ENCODE results near the gene ZNF175.
A peak's percentile ranks its signal among the peaks of the same experiment; 100 is the strongest.

The ZNF175 gene

DNA sequence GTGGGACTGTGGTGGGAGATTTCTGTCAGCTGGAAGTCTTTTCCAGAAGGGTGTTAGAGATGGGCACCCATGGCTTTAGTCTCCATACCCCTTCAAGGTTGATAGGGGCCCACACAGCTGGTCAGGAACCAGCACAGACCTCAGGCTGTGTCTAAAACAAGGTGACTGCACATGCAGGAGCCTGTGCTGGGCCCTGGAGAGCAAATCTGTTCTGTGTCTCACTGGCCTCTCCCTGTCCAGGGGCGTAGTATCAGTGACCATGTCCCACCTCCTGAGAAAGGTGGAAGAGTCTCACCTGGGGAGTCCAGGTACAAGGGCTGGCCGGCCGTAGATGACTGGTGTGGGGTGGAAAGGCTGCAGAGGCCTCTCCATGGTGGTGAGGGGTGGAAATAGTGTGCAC is 19.4 kb downstream of the ZNF175 start:
- no peak for DNase-seq (ENCODE audit: low read depth)
- H3K4me3 ChIP-seq (ENCODE audit: low read length): no peak overlapping the region
- TF ChIP-seq, protein P1, sequence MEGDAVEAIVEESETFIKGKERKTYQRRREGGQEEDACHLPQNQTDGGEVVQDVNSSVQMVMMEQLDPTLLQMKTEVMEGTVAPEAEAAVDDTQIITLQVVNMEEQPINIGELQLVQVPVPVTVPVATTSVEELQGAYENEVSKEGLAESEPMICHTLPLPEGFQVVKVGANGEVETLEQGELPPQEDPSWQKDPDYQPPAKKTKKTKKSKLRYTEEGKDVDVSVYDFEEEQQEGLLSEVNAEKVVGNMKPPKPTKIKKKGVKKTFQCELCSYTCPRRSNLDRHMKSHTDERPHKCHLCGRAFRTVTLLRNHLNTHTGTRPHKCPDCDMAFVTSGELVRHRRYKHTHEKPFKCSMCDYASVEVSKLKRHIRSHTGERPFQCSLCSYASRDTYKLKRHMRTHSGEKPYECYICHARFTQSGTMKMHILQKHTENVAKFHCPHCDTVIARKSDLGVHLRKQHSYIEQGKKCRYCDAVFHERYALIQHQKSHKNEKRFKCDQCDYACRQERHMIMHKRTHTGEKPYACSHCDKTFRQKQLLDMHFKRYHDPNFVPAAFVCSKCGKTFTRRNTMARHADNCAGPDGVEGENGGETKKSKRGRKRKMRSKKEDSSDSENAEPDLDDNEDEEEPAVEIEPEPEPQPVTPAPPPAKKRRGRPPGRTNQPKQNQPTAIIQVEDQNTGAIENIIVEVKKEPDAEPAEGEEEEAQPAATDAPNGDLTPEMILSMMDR (conservative IDR thresholded peaks at IDR 0.05; ENCODE audit: low read length): no peak

DNA sequence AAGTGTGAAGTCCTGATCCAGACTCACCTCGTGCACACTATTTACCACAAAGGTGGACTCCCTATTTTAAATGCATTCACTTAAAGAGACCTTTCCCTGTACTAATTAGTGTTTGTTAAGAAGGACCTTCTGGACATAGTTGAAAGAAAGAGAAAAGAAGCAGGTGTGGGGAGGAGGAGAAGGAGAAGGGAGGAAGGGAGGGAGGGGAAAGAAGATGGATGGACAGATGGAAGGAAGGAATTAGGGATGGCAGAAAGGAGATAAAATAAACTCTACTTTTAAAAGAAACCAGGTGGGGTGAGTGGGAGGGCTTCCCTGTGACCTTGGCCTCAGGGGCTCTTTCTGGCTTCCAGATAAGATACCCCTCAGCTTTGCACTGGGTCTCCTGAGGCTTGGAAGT is 21.4 kb downstream of the ZNF175 start:
- TF ChIP-seq, protein P1 (conservative IDR thresholded peaks at IDR 0.05; ENCODE audit: low read length): no peak

DNA sequence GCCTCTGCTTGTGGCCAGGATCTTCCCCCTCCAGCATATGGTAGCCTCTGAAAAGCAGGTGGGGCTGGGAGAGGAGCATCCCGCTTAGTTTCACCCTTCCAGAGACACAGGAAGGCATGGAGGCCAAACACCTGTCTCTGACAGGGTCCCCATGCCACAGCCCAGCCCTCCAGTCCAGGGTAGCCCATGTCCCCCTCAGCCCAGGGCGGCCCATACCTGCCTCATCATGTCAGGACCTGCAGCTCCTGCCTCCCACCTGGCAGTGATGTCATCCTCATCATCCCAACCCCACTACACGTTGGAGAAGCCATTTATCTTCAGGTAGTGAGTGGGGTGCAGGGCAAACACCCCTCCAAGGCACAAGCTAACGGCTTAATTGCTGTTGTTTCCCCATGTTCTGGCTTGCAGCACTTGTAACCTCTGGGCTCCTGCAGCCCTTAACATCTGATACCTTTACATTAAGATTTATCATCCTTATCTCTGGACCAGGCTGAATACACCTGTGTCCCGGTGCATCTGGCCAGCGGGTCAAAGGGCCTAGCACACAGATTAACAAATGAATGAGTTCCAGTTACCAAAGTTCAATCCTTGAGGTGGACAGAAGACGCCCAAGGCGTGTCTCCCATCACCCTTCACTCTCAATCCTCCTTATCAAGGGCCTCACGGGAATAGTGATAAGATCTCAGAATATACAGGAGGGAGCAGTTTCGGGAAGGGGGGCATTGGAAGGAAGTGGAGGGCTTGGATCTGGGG is 22.2 kb downstream of the ZNF175 start:
- DNase-seq (ENCODE audit: low read depth): no peak
- H3K4me3 ChIP-seq (ENCODE audit: low read length): peak overlapping the region; percentile 83
- TF ChIP-seq, protein P1 (conservative IDR thresholded peaks at IDR 0.05; ENCODE audit: low read length): no peak

More for the DNA sequence above, 21.4 kb downstream of the ZNF175 start:
- no peak for DNase-seq (ENCODE audit: low read depth)
- no peak overlapping the region for H3K4me3 ChIP-seq (ENCODE audit: low read length)

DNA sequence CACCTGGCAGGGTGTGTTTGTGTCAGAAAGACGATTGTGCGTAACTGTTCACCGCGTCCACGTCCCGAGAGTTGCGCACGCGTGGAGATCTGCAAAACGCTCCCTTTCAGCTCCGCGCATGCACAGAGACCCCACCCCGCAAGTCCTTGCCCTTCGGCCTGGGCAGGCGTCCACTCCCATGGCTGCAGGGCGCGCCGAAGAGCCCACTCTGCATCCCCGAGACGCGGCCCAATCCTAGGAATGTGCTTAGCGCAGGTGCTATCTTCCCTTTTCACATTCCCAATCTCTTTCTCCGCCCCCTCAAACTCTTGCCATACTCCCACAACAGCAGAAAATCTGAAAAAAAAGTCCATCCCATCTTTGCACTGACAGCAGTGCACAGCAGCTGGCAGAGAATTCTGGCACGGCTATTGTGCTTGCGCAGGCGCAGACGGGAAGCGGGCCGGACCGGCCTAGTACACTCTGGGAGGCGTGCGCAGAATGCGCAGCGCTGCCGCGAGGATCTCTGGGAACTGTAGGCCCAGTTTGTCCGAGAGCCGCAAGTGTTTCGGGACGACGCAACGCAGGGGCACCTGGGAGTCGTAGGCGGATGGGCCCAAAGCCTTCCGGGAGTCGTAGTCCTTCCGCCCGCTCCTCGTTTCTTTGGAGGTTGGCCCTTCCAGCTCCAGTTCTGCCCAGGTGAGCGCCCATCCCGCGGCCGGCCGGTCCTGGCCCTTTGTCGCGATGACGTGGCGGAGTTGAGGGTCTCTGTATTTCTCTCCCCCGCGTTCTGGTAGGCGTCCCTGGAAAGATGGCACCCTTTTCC is 23.1 kb downstream of the ZNF175 start:
- DNase-seq (ENCODE audit: low read depth): peak; percentile 97
- peak overlapping the region; percentile 83 for H3K4me3 ChIP-seq (ENCODE audit: low read length)
- TF ChIP-seq, protein P1 (conservative IDR thresholded peaks at IDR 0.05; ENCODE audit: low read length): no peak

- no peak for DNase-seq (ENCODE audit: low read depth)
Observed at GRCh38 chr19:51594774-51595109, 23.7 kb downstream of the ZNF175 start.

GRCh38 chr19:51595190-51596175 is 24.4 kb downstream of the ZNF175 start:
- peak overlapping the region; percentile 83 for H3K4me3 ChIP-seq (ENCODE audit: low read length)
- TF ChIP-seq, protein P1 (conservative IDR thresholded peaks at IDR 0.05; ENCODE audit: low read length): no peak
- no peak for DNase-seq (ENCODE audit: low read depth)

More at GRCh38 chr19:51594774-51595109, 23.7 kb downstream of the ZNF175 start:
- TF ChIP-seq, protein P1 (conservative IDR thresholded peaks at IDR 0.05; ENCODE audit: low read length): no peak
- peak overlapping the region; percentile 83 for H3K4me3 ChIP-seq (ENCODE audit: low read length)

Measured in AG10803 (cell line).